ENCODE results near the gene RGL1. TPM values are rescaled to one million over a fixed set of nuclear protein-coding genes. Genes with fewer than 3 reads are reported as not detected.

The RGL1 gene
- total and polyA plus RNA-seq, 2 donors: 15.7 to 69.4 TPM

- no peak overlapping the region for H3K4me3 ChIP-seq (ENCODE audit: low read depth, low read length)
- 57% methylated on average over 3 of the region's 3 CpGs for WGBS
- H3K36me3 ChIP-seq (ENCODE audit: insufficient read depth): no peaks in the 10 kb centered on the region
- peak overlapping the region; percentile 44 for H3K27ac ChIP-seq (ENCODE audit: low read depth)
- peaks cover 2% of the 10 kb centered on the region for H3K4me1 ChIP-seq (ENCODE audit: insufficient read depth)
- DNase-seq (ENCODE audit: extremely low spot score): no peak
These were observed 66.2 kb downstream of the RGL1 start for GRCh38 chr1:183871142-183871541.

DNA sequence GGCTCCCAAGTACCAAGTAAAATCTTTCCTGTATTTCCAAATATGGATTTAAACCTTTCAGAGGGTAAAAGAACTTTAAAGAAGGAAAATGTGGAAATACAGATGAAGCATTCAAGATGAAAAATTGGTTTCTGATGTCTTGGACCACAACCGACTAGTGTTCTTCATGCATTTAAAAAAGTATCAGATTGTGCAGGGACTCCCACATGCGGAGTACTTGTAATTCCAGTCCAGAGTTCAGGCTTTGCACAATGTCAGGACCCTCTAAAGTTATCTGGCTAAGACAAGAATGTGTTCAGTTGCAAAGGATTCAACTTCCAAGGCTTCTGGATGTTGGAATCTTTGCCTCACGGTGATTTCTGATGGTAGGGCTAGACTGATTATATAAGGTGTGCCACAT lies 66.7 kb downstream of the RGL1 start:
- DNase-seq (ENCODE audit: extremely low spot score): no peak
- peaks cover 2% of the 10 kb centered on the region for H3K4me1 ChIP-seq (ENCODE audit: insufficient read depth)
- 59% methylated on average over 3 of the region's 3 CpGs for WGBS
- H3K36me3 ChIP-seq (ENCODE audit: insufficient read depth): no peaks in the 10 kb centered on the region
- no peak overlapping the region for H3K4me3 ChIP-seq (ENCODE audit: low read depth, low read length)
- peak overlapping the region; percentile 44 for H3K27ac ChIP-seq (ENCODE audit: low read depth)

DNA sequence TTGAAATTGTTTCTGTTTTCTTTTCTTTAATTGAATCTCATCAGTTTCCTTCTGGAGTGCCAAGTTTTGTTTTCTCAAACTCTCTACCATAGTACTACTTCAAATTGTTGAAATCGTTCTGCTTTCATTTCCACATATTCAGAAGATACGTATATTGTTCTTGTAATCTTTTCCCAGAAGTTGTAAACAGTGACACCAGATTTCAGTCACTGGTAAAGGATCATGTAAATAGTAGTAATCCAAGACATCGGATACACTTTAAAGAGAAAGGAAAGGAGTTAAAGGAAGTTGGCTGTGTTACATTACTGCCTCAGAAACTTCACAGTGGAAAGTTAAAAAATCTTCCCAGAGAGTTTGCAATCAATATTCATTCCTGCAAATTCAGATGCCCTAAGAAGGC lies 67.5 kb downstream of the RGL1 start:
- Histone ChIP-seq H3K4me1 (ENCODE audit: insufficient read depth) (peaks cover 2% of the 10 kb centered on the region), H3K36me3 (ENCODE audit: insufficient read depth) (no peaks in the 10 kb centered on the region), H3K27ac (ENCODE audit: low read depth) (peak overlapping the region; percentile 16), H3K4me3 (ENCODE audit: low read depth, low read length) (no peak overlapping the region)
- DNase-seq (ENCODE audit: extremely low spot score): no peak
- 13% methylated on average over 3 of the region's 3 CpGs for WGBS

DNA sequence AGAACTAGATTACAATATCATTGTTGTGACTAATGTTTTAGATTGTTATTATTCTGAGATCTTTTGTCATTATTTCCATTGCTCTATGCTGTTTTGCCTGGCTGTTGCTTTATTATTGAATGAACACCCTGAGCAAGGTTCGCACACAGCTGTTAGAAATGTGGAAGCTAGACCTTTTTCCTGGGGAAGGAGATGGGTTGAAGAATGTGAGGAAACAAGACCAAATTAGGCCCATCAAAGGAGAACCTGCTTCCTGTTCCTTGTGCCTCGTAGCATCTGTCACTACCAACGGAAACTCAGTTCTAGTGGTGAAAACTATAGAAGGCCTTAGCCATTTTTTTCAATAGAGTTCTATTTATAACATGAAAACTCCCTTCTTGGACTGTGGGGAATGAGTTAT lies 68.7 kb downstream of the RGL1 start:
- H3K4me1 ChIP-seq (ENCODE audit: insufficient read depth): peaks cover 2% of the 10 kb centered on the region
- no peak for DNase-seq (ENCODE audit: extremely low spot score)
- H3K36me3 ChIP-seq (ENCODE audit: insufficient read depth): no peaks in the 10 kb centered on the region
- WGBS: 64% methylated on average over 3 of the region's 3 CpGs
- H3K4me3 ChIP-seq (ENCODE audit: low read depth, low read length): no peak overlapping the region
- H3K27ac ChIP-seq (ENCODE audit: low read depth): no peak overlapping the region

- no peaks in the 10 kb centered on the region for H3K4me1 ChIP-seq (ENCODE audit: insufficient read depth)
- no peaks in the 10 kb centered on the region for H3K36me3 ChIP-seq (ENCODE audit: insufficient read depth)
- no peak overlapping the region for H3K4me3 ChIP-seq (ENCODE audit: low read depth, low read length)
- 59% methylated on average over 4 of the region's 4 CpGs for WGBS
- no peak for DNase-seq (ENCODE audit: extremely low spot score)
- H3K27ac ChIP-seq (ENCODE audit: low read depth): no peak overlapping the region
These were observed 71.4 kb downstream of the RGL1 start for GRCh38 chr1:183876309-183876708.

- DNase-seq (ENCODE audit: extremely low spot score): no peak
- Histone ChIP-seq H3K4me1 (ENCODE audit: insufficient read depth) (peaks cover 4% of the 10 kb centered on the region), H3K4me3 (ENCODE audit: low read depth, low read length) (no peak overlapping the region), H3K36me3 (ENCODE audit: insufficient read depth) (no peaks in the 10 kb centered on the region), H3K27ac (ENCODE audit: low read depth) (peak overlapping the region; percentile 29)
- whole genome bisulfite sequencing: 32% methylated on average over 10 of the region's 10 CpGs
These were observed 72.3 kb downstream of the RGL1 start for GRCh38 chr1:183877053-183877720.

GRCh38 chr1:183879494-183879893 lies 74.6 kb downstream of the RGL1 start:
- DNase-seq (ENCODE audit: extremely low spot score): no peak
- no peak overlapping the region for H3K4me3 ChIP-seq (ENCODE audit: low read depth, low read length)
- no peak overlapping the region for H3K27ac ChIP-seq (ENCODE audit: low read depth)
- H3K36me3 ChIP-seq (ENCODE audit: insufficient read depth): peaks cover 2% of the 10 kb centered on the region
- peaks cover 4% of the 10 kb centered on the region for H3K4me1 ChIP-seq (ENCODE audit: insufficient read depth)
- WGBS: 81% methylated on average over 2 of the region's 2 CpGs

DNA sequence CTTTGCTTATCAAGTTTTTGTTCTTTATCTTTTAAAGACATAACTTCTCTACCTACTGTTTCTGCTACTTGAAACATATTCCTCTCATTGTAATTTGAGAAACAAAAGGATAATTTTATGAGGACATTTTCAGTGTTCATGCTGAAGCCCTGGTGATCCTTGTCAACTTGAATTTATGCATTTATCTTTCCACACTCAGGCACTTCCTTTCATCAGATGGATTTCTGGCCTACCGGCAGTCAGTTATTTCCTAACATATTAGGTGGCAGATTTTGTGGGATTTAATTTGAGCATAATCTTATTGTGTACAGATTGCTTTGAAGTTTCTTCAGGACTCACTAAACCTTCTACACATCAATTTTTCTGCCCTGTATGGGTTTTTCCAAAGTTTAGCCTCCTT lies 75.0 kb downstream of the RGL1 start:
- H3K4me3 ChIP-seq (ENCODE audit: low read depth, low read length): no peak overlapping the region
- WGBS: 36% methylated on average over 1 of the region's 1 CpG
- peaks cover 2% of the 10 kb centered on the region for H3K36me3 ChIP-seq (ENCODE audit: insufficient read depth)
- no peak overlapping the region for H3K27ac ChIP-seq (ENCODE audit: low read depth)
- peaks cover 4% of the 10 kb centered on the region for H3K4me1 ChIP-seq (ENCODE audit: insufficient read depth)
- DNase-seq (ENCODE audit: extremely low spot score): no peak

- Histone ChIP-seq H3K27ac (ENCODE audit: low read depth) (no peak overlapping the region), H3K4me3 (ENCODE audit: low read depth, low read length) (no peak overlapping the region), H3K4me1 (ENCODE audit: insufficient read depth) (peaks cover 4% of the 10 kb centered on the region), H3K36me3 (ENCODE audit: insufficient read depth) (peaks cover 2% of the 10 kb centered on the region)
- DNase-seq (ENCODE audit: extremely low spot score): no peak
- 67% methylated on average over 6 of the region's 6 CpGs for WGBS
These were observed 75.8 kb downstream of the RGL1 start for GRCh38 chr1:183880531-183881243.

DNA sequence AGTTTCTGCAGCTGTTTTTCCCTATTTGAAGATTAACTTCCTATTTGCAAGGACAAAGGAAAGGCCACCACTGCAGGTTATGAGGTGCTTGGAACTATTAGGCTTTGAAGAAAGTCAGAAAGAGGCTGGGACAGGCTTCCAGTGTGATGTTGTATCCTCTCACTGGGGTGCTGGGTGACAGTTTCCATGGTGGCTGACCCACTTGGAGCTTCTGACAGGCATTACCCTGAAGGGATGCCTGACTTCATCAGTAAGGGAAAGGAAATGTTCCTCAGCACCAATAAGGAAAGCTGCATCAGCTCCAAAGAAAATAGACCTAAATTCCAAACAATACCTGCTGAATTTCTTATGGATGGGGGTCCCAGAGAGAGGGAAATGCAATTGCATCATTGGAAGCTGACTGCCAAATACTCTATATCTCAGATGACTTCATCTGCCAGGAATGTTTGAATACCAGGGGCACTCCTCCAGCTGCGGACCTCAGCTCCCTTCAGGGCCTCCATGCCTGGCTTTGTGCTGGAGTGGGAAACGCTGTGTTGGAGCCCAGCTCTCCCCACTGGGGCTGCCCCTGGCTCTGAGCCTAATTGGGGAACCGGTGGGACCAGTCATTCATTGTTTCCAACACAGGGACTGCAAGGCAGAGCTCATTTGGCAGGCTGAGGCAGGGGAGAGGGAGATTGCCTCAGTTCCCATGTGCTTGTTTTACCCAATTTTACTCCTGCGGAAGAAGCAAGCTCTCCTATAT lies 76.6 kb downstream of the RGL1 start:
- peak; percentile 84 for DNase-seq (ENCODE audit: extremely low spot score)
- WGBS: 34% methylated on average over 4 of the region's 4 CpGs
- Histone ChIP-seq H3K4me3 (ENCODE audit: low read depth, low read length) (no peak overlapping the region), H3K4me1 (ENCODE audit: insufficient read depth) (peaks cover 4% of the 10 kb centered on the region), H3K36me3 (ENCODE audit: insufficient read depth) (peaks cover 2% of the 10 kb centered on the region), H3K27ac (ENCODE audit: low read depth) (peak overlapping the region; percentile 0)

GRCh38 chr1:183882335-183883167 lies 77.6 kb downstream of the RGL1 start:
- Histone ChIP-seq H3K4me3 (ENCODE audit: low read depth, low read length) (no peak overlapping the region), H3K36me3 (ENCODE audit: insufficient read depth) (peaks cover 2% of the 10 kb centered on the region), H3K4me1 (ENCODE audit: insufficient read depth) (peaks cover 4% of the 10 kb centered on the region), H3K27ac (ENCODE audit: low read depth) (peak overlapping the region; percentile 70)
- no peak for DNase-seq (ENCODE audit: extremely low spot score)
- 77% methylated on average over 8 of the region's 8 CpGs for WGBS

DNA sequence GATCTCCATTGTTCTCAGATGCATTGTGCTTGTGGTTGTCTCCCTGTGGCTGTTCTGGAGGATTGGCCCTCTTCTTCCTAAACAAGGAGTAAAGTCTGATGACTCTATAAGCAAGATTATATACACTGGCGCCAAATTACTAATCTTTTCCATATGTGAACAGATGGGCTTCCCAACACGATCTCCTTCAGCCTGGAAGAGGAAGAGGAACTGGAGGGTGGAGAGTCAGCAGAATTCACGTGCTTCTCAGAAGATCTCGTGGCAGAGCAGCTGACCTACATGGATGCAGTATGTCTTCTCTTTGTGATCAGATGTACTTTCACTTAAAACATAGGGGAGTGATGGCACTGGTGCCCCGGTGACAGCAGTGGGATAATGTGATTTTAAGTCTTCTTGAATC lies 78.7 kb downstream of the RGL1 start:
- DNase-seq (ENCODE audit: extremely low spot score): no peak
- Histone ChIP-seq H3K36me3 (ENCODE audit: insufficient read depth) (peaks cover 2% of the 10 kb centered on the region), H3K4me3 (ENCODE audit: low read depth, low read length) (no peak overlapping the region), H3K27ac (ENCODE audit: low read depth) (no peak overlapping the region), H3K4me1 (ENCODE audit: insufficient read depth) (peaks cover 4% of the 10 kb centered on the region)
- 75% methylated on average over 5 of the region's 5 CpGs for WGBS

- no peak overlapping the region for H3K4me3 ChIP-seq (ENCODE audit: low read depth, low read length)
- H3K27ac ChIP-seq (ENCODE audit: low read depth): no peak overlapping the region
- no peak for DNase-seq (ENCODE audit: extremely low spot score)
- WGBS: 91% methylated on average over 4 of the region's 4 CpGs
- H3K36me3 ChIP-seq (ENCODE audit: insufficient read depth): peaks cover 2% of the 10 kb centered on the region
- H3K4me1 ChIP-seq (ENCODE audit: insufficient read depth): peaks cover 4% of the 10 kb centered on the region
These were observed 79.6 kb downstream of the RGL1 start for GRCh38 chr1:183884526-183884925.

Data from urinary bladder (tissue), 4 donors.